Measurements from ENCODE around the gene TMTC1. TPM values are rescaled to one million over a fixed set of nuclear protein-coding genes. Genes with fewer than 3 reads are reported as not detected.

The TMTC1 gene
- total and polyA plus RNA-seq, 9 of the 15 experiments (the other 6 are each of a cell fraction or from before 2014, with no cell fraction given), result under 0.01 to 0.18 (median 0.06) TPM; not detected in 2

- in situ Hi-C loops (cut with MboI), result no loop called here
- Histone ChIP-seq H3K27ac (ENCODE audit: extremely low read depth, low read depth, low read length) (no peak overlapping the region), H3K36me3 (ENCODE audit: control insufficient read depth, insufficient read depth, low read length) (no peaks in the 10 kb centered on the region), H3K4me2 (ENCODE audit: insufficient read depth, low read length) (no peak overlapping the region), H3K79me2 (ENCODE audit: control insufficient read depth, insufficient read depth, low read length) (no peaks in the 10 kb centered on the region), H3K27me3 (ENCODE audit: control insufficient read depth in 2 of 2, insufficient read depth in 2 of 2, low read length in 2 of 2) (no peaks in the 10 kb centered on the region), H3K4me3 (no peak overlapping the region), H4K20me1 (replicated peaks; ENCODE audit: control insufficient read depth, insufficient read depth, low read length) (no peaks in the 10 kb centered on the region), H3K4me1 (replicated peaks in 1 of 2; ENCODE audit: control insufficient read depth in 2 of 2, insufficient read depth in 2 of 2, low read length in 2 of 2) (no peaks in the 10 kb centered on the region), H3K9ac (ENCODE audit: insufficient read depth in 1 of 2, low read depth in 2 of 2, low read length in 2 of 2) (no peak overlapping the region), H2AFZ (ENCODE audit: low read depth, low read length) (no peak overlapping the region), H3K9me3 (replicated peaks; ENCODE audit: control insufficient read depth, insufficient read depth, low read depth, low read length) (no peaks in the 10 kb centered on the region), H3K9me1 (ENCODE audit: control insufficient read depth, insufficient read depth, low read length) (no peaks in the 10 kb centered on the region)
- DNase-seq (ENCODE audit: extremely low read depth in 1 of 4, low spot score in 3 of 4) (no peak), FAIRE-seq (no peak), ATAC-seq (no peak)
- ChIA-PET CTCF (ENCODE audit: low intra/inter-chr PET ratio) (no interaction called here), POLR2A (interaction anchor here (0.9 kb wide), 1 partner anchor 9 kb away, joined by 3 read pairs; no protein-coding TSS in a partner anchor)
- WGBS (ENCODE audit: insufficient coverage, low coverage, missing lambda C conversion rate), result 9% methylated on average over 1 of the region's 1 CpG
- BruUV-seq (replicated peaks), result no TSS peak
- intact Hi-C loops (cut with micrococcal nuclease), result no loop called here
- no peak for TF ChIP-seq HMG20B (CRISPR knock-in tag; IDR thresholded peaks at IDR 0.05)
- no peak for TF ChIP-seq ASH1L (IDR thresholded peaks at IDR 0.05; ENCODE audit: borderline replicate concordance, low read depth, partially characterized antibody)
- TF ChIP-seq ZNF280A (IDR thresholded peaks at IDR 0.05; ENCODE audit: low read depth, partially characterized antibody), result no peak
- TF ChIP-seq, protein P1, sequence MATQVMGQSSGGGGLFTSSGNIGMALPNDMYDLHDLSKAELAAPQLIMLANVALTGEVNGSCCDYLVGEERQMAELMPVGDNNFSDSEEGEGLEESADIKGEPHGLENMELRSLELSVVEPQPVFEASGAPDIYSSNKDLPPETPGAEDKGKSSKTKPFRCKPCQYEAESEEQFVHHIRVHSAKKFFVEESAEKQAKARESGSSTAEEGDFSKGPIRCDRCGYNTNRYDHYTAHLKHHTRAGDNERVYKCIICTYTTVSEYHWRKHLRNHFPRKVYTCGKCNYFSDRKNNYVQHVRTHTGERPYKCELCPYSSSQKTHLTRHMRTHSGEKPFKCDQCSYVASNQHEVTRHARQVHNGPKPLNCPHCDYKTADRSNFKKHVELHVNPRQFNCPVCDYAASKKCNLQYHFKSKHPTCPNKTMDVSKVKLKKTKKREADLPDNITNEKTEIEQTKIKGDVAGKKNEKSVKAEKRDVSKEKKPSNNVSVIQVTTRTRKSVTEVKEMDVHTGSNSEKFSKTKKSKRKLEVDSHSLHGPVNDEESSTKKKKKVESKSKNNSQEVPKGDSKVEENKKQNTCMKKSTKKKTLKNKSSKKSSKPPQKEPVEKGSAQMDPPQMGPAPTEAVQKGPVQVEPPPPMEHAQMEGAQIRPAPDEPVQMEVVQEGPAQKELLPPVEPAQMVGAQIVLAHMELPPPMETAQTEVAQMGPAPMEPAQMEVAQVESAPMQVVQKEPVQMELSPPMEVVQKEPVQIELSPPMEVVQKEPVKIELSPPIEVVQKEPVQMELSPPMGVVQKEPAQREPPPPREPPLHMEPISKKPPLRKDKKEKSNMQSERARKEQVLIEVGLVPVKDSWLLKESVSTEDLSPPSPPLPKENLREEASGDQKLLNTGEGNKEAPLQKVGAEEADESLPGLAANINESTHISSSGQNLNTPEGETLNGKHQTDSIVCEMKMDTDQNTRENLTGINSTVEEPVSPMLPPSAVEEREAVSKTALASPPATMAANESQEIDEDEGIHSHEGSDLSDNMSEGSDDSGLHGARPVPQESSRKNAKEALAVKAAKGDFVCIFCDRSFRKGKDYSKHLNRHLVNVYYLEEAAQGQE (IDR thresholded peaks at IDR 0.05; ENCODE audit: borderline replicate concordance), result no peak
- TF ChIP-seq, protein P1 (CRISPR knock-in tag; IDR thresholded peaks at IDR 0.05; ENCODE audit: low read depth), result no peak
- TF ChIP-seq, protein P2, sequence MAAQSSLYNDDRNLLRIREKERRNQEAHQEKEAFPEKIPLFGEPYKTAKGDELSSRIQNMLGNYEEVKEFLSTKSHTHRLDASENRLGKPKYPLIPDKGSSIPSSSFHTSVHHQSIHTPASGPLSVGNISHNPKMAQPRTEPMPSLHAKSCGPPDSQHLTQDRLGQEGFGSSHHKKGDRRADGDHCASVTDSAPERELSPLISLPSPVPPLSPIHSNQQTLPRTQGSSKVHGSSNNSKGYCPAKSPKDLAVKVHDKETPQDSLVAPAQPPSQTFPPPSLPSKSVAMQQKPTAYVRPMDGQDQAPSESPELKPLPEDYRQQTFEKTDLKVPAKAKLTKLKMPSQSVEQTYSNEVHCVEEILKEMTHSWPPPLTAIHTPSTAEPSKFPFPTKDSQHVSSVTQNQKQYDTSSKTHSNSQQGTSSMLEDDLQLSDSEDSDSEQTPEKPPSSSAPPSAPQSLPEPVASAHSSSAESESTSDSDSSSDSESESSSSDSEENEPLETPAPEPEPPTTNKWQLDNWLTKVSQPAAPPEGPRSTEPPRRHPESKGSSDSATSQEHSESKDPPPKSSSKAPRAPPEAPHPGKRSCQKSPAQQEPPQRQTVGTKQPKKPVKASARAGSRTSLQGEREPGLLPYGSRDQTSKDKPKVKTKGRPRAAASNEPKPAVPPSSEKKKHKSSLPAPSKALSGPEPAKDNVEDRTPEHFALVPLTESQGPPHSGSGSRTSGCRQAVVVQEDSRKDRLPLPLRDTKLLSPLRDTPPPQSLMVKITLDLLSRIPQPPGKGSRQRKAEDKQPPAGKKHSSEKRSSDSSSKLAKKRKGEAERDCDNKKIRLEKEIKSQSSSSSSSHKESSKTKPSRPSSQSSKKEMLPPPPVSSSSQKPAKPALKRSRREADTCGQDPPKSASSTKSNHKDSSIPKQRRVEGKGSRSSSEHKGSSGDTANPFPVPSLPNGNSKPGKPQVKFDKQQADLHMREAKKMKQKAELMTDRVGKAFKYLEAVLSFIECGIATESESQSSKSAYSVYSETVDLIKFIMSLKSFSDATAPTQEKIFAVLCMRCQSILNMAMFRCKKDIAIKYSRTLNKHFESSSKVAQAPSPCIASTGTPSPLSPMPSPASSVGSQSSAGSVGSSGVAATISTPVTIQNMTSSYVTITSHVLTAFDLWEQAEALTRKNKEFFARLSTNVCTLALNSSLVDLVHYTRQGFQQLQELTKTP (IDR thresholded peaks at IDR 0.05; ENCODE audit: low read depth in 1 of 2, partially characterized antibody in 2 of 2), result no peak
These were observed 39.4 kb downstream of the TMTC1 start for GRCh38 chr12:29744365-29744764.

Data from K562 (cell line).